SHP77 treated with DMSO at 0.1 percent for 48 hours (cell line): ENCODE data around the gene YJEFN3.

Source experiments
- DNase-seq: peaks from one replicate; lab custom pipeline; 2025; lab: John Stamatoyannopoulos, UW

YJEFN3 gene

GRCh38 chr19:19539698-19540063 lies 11.0 kb downstream of the YJEFN3 start:
- DNase-seq: no peak

- DNase-seq: no peak
These were observed 11.5 kb downstream of the YJEFN3 start for GRCh38 chr19:19540064-19540714.

GRCh38 chr19:19540715-19541515 lies 12.2 kb downstream of the YJEFN3 start:
- no peak for DNase-seq

- no peak for DNase-seq
These were observed 12.9 kb downstream of the YJEFN3 start for GRCh38 chr19:19541616-19542015.

GRCh38 chr19:19542507-19542906 lies 13.8 kb downstream of the YJEFN3 start:
- DNase-seq: no peak

GRCh38 chr19:19543101-19543500 lies 14.4 kb downstream of the YJEFN3 start:
- DNase-seq: no peak

GRCh38 chr19:19543640-19544039 lies 14.9 kb downstream of the YJEFN3 start:
- no peak for DNase-seq

GRCh38 chr19:19544257-19544953 lies 15.7 kb downstream of the YJEFN3 start:
- no peak for DNase-seq

GRCh38 chr19:19544954-19545591 lies 16.4 kb downstream of the YJEFN3 start:
- DNase-seq: no peak

- no peak for DNase-seq
These were observed 17.0 kb downstream of the YJEFN3 start for GRCh38 chr19:19545707-19546106.

- no peak for DNase-seq
These were observed 18.0 kb downstream of the YJEFN3 start for GRCh38 chr19:19546751-19547162.

- no peak for DNase-seq
These were observed 19.1 kb downstream of the YJEFN3 start for GRCh38 chr19:19547674-19548336.

GRCh38 chr19:19548915-19549759 lies 20.4 kb downstream of the YJEFN3 start:
- DNase-seq: no peak

- no peak for DNase-seq
These were observed 21.2 kb downstream of the YJEFN3 start for GRCh38 chr19:19549804-19550464.

- DNase-seq: no peak
These were observed 21.8 kb downstream of the YJEFN3 start for GRCh38 chr19:19550485-19550929.

- no peak for DNase-seq
These were observed 22.5 kb downstream of the YJEFN3 start for GRCh38 chr19:19550972-19551852.

- no peak for DNase-seq
These were observed 23.1 kb downstream of the YJEFN3 start for GRCh38 chr19:19551853-19552192.

GRCh38 chr19:19552798-19553197 lies 24.1 kb downstream of the YJEFN3 start:
- no peak for DNase-seq

GRCh38 chr19:19553670-19554069 lies 25.0 kb downstream of the YJEFN3 start:
- no peak for DNase-seq
